Left colon (tissue), 2 donors: Measurements from ENCODE around the gene ABCF1. TPM values are rescaled to one million over a fixed set of nuclear protein-coding genes. Genes with fewer than 3 reads are reported as not detected.

Experiments used
- ATAC-seq: fragments of 200-7000 bp; cut with Tn5 transposase; one replicate; pipeline ENCODE4 v1.9.1; 2020; ENCODE audit warnings: mild to moderate bottlenecking, moderate library complexity
- DNase-seq, 2 donors: peaks; one replicate each; pipeline ENCODE4 v3.0.0-alpha.2; 2020
- intact Hi-C, 2 donors: fragments of 100-400 bp; cut with DNase I in 1 of 2; cut with micrococcal nuclease in 1 of 2; formaldehyde crosslinking; loops; one replicate each; pipeline versions ENCODE4 v1.11.2 to v1.14.0; 2022; cut with DNase I, micrococcal nuclease
- total RNA-seq, 2 donors: library from RNA; stranded (reverse); fragmentation: NEBNext Ultra II Directional; extraction: Animal tissue kit (Norgen Biotek cat#: 25700); gene quantifications; one replicate each; pipeline ENCODE4 v1.2.1, GENCODE V29; 2021
- donor health status: DM: no; HTN: no; CAD: no.
- donor health status: DM: yes; HTN: yes; CAD: no.

ABCF1 gene
- total RNA-seq, 2 donors from 2014 or later = 41.7 to 52.0 TPM

- peak; percentile 97 to 99 for DNase-seq
- intact Hi-C loops = no loop called here
- ATAC-seq = peak; percentile 93
These were observed 15.0 kb upstream of the ABCF1 start, which contains the start of gene GNL1 for GRCh38 chr6:30556066-30556905. GNL1 (minus strand) TSS chr6:30556489; CDS start chr6:30556203, 286 bp downstream.

GRCh38 chr6:30556906-30557682 lies 14.1 kb upstream of the ABCF1 start, which contains the start of gene PRR3:
PRR3 (plus strand) TSS chr6:30557295; CDS start chr6:30557345, 50 bp downstream.
- peak; percentile 77 for ATAC-seq
- DNase-seq = peak; percentile 86 to 92
- intact Hi-C loops = no loop called here

- intact Hi-C loops = no loop called here
- DNase-seq = no peak
- no peak for ATAC-seq
These were observed 13.6 kb upstream of the ABCF1 start for GRCh38 chr6:30557683-30557981.

- no peak for ATAC-seq
- intact Hi-C loops = no loop called here
- DNase-seq = no peak
These were observed 10.3 kb upstream of the ABCF1 start for GRCh38 chr6:30560930-30561329.

GRCh38 chr6:30562470-30563425 lies 8.5 kb upstream of the ABCF1 start:
- DNase-seq = no peak
- intact Hi-C loops = no loop called here
- no peak for ATAC-seq

- intact Hi-C loops = no loop called here
- DNase-seq (no peak), ATAC-seq (no peak)
These were observed 7.1 kb upstream of the ABCF1 start for GRCh38 chr6:30564114-30564513.

- DNase-seq = no peak
- no peak for ATAC-seq
These were observed 5.5 kb upstream of the ABCF1 start for GRCh38 chr6:30565772-30566171.

GRCh38 chr6:30568245-30568644 lies 3.0 kb upstream of the ABCF1 start:
- ATAC-seq (no peak), DNase-seq (no peak)
- intact Hi-C loops = no loop called here

More at GRCh38 chr6:30565772-30566171, 5.5 kb upstream of the ABCF1 start:
- intact Hi-C loops = no loop called here

GRCh38 chr6:30570263-30570662 lies 979 bp upstream of the ABCF1 start:
- DNase-seq (no peak), ATAC-seq (no peak)
- intact Hi-C loops = no loop called here

- ATAC-seq (peak; percentile 19), DNase-seq (no peak)
- intact Hi-C loops = no loop called here
These were observed 535 bp upstream of the ABCF1 start for GRCh38 chr6:30570740-30571074.

GRCh38 chr6:30571762-30572082 lies 480 bp downstream of the ABCF1 start:
- intact Hi-C loops = no loop called here
- DNase-seq = no peak
- no peak for ATAC-seq

- intact Hi-C loops = no loop called here
- ATAC-seq (no peak), DNase-seq (no peak)
These were observed 906 bp downstream of the ABCF1 start for GRCh38 chr6:30572148-30572547.

- DNase-seq (no peak), ATAC-seq (no peak)
- intact Hi-C loops = no loop called here
These were observed 1.9 kb downstream of the ABCF1 start for GRCh38 chr6:30573113-30573512.

GRCh38 chr6:30578051-30578450 lies 6.8 kb downstream of the ABCF1 start:
- no peak for DNase-seq
- ATAC-seq = no peak
- intact Hi-C loops = no loop called here

GRCh38 chr6:30583921-30584320 lies 12.7 kb downstream of the ABCF1 start:
- intact Hi-C loops = no loop called here
- no peak for DNase-seq
- ATAC-seq = no peak

GRCh38 chr6:30589754-30590358 lies 18.6 kb downstream of the ABCF1 start:
- intact Hi-C loops = loop anchor here in 1 of 2 donors (10.0 kb wide), 1 partner anchor 115 kb away; no protein-coding TSS in a partner anchor
- ATAC-seq (no peak), DNase-seq (no peak)

- no peak for ATAC-seq
- intact Hi-C loops = loop anchor here in 1 of 2 donors (10.0 kb wide), 1 partner anchor 116 kb away; no protein-coding TSS in a partner anchor
- no peak for DNase-seq
These were observed 19.3 kb downstream of the ABCF1 start for GRCh38 chr6:30590509-30590908.

- intact Hi-C loops = loop anchor here in 1 of 2 donors (10.0 kb wide), 1 partner anchor 116 kb away; no protein-coding TSS in a partner anchor
- DNase-seq = no peak
These were observed 19.8 kb downstream of the ABCF1 start for GRCh38 chr6:30591008-30591407.

GRCh38 chr6:30592287-30592686 lies 21.0 kb downstream of the ABCF1 start:
- DNase-seq (no peak), ATAC-seq (no peak)
- intact Hi-C loops = loop anchor here in 1 of 2 donors (10.0 kb wide), 1 partner anchor 117 kb away; no protein-coding TSS in a partner anchor

More at GRCh38 chr6:30591008-30591407, 19.8 kb downstream of the ABCF1 start:
- no peak for ATAC-seq
